Cardiac septum (tissue), 1 donor: ENCODE measurements around the gene SCD5. TPM values are rescaled to one million over a fixed set of nuclear protein-coding genes. Genes with fewer than 3 reads are reported as not detected.

Source experiments
- DNase-seq: peaks from one replicate; pipeline ENCODE4 v3.0.0-alpha.2; 2020; ENCODE audit warnings: low spot score
- intact Hi-C: fragments of 100-400 bp; cut with DNase I; formaldehyde crosslinking; loops from one replicate; pipeline ENCODE4 v1.14.0; 2022
- total RNA-seq: library from RNA; stranded (reverse); fragmentation: NEBNext Ultra II Directional; extraction: Animal tissue kit (Norgen Biotek cat#: 25700); gene quantifications from one replicate; pipeline ENCODE4 v1.2.1, GENCODE V29; 2021
- donor health status: DM: no; HTN: no; CAD: no.

The SCD5 gene
- total RNA-seq, 1 donor from 2014 or later: 2.1 TPM

DNA sequence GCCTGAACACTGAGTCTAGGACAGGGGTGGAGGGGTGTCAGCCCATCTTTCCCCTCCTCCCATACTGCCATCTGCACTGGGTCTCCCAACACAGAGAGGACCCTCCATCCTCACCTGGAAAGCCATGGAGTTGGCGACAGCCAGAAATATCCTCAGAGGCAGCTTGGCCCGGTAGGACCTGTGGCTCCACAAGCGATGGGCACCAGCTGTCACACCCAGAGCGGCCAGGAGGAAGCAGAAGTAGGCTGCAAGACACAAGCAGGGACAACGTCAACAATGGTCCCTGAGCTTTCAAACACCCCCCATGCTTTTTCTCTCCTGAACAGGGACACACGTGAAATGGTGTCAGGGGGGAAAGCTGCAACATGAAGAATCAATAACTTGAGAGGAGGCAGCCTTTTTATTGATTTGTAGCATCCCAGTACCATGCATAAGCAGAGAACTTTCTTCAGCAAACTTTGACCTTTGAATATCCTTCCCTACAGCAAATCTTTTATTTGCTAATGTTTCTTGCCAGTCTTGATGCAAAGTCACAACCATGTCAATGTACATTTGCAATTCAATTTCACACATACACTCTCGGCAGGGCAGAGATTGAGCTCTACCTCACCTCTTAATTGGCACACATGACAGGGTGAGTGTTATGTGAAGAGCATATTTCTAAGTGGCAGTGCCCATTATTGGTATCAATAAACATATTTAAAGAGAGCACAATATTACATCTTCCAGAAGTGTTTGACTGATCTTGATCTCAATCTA lies 93.2 kb downstream of the SCD5 start:
- intact Hi-C loops: no loop called here

DNA sequence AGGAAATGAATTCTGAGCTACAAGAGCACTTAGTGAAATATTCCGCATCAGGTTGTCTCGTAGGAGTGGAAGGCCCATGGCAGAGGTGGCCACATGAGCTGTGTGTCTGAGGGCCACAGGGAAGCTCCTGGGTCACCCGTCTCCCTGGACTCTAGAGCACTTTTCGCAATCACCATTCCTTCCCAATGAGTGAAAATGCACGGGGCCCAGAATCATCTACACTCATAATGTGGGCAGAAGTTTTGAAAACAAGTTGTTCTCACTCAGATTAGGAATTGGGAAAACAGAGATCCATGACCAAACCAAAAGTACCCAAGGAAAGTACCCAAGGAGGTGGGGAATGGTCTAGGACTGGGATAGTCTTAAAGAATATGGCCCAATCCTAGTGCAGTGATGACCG lies 94.4 kb downstream of the SCD5 start:
- intact Hi-C loops: no loop called here
- DNase-seq: no peak

More for the DNA sequence above, 93.2 kb downstream of the SCD5 start:
- no peak for DNase-seq

DNA sequence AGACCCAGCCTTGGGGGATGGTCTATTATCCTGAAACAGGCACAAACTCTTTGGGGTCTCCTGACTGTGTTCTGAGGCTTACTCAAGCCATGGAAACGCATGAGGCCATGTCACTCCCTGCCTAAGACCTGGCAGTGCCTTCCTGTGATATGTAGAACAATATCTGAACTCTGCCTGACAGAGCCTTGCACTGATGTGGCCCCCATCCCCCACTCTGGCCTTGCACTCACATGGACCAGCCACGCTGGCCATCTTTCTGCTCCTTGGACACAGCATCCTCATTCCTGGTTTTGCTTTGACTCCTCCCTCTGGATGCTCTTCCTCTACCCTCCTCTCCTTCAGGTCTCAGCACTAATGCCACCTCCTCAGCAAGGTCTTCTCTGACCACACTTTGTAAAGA lies 100.2 kb downstream of the SCD5 start:
- no peak for DNase-seq
- intact Hi-C loops: no loop called here

DNA sequence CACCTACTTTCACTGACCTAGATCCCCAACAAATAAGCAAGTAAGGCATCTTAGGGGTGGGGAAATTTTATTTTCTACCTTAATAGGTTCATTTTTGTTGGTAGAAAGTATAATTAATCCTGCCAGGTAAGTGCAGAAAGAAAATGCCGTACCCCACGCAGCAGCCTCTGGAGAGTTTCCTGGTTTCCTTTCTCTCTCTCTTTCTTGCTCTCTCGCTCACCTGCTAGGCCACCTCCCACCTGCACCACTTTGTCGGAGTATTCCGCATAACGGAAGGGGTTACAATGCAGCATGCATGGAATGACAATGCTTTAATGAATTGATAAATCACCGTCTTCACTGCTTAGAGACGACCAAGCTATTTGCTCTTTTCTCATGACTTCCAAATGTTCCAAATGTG lies 101.0 kb downstream of the SCD5 start:
- intact Hi-C loops: no loop called here
- no peak for DNase-seq

DNA sequence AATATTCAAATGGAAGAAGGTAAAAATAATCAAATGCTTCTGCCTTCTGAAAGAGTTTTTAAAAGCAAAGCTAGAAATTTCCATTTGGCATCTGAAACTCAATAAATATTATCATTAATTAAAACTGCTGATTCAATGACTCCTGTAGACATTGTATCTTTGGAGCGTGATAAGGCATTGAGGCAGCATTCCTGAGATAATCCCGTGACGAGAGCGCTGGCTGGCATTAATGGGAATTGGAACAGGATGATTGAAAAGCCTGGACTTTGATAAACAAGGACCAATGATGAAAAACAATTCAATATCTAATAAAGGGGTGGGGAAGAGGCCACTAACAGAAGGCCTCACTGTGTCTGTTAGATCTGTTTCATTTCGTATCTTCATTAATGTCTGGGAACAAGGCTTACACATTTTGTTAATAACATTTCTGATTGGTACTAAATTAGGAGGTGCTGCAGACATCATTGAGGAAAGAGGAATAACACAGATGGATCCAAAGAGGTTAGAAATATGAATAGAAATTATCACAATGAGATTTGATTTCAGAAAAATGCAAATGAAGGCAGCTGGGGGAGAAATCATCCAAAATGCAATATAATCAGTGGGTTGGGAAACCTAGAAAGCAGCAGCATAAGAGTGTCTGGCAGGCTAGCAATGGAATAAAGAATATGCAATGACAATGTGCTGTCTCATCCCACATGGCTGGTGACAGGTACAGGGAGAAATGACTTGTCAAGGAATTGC lies 102.3 kb downstream of the SCD5 start:
- no peak for DNase-seq
- intact Hi-C loops: no loop called here

DNA sequence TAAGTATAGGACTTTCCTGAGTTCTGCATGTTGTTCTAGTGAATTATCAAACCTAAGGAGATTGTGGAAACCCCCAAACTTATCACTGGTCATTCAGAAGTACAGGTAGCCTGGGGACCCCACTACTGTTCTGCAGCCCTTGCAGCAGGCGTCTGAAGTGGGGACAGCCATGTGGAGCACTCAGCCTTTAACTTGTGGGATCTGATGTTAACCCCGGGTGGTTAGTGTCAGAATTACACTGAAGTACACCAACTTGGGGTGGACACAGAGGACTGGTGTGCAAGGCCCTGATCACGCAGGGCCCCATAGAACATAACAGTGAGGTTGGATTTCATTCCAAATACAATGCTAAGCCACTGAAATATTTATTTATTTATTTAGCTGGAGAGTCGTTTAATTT lies 103.7 kb downstream of the SCD5 start:
- intact Hi-C loops: no loop called here
- no peak for DNase-seq

DNA sequence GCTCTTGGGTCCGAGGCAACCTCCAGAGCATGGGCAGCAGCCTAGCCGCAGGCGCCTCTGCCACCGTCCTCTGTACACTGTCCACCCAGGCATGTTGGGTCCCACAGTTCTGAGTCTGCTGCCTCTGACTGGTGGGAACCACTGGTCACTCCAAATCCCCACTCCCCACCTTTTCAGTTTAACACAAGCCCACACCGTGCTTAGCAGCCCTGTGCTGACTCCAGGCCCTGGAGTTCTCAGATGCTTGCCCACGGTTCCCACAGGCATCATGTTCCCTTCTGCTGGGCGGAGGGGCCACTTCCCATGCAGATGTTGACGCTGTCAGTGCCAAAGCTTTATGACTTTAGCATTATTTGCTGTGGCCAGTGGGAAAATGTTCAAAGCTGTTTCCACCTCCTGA lies 104.5 kb downstream of the SCD5 start:
- no peak for DNase-seq
- intact Hi-C loops: no loop called here

DNA sequence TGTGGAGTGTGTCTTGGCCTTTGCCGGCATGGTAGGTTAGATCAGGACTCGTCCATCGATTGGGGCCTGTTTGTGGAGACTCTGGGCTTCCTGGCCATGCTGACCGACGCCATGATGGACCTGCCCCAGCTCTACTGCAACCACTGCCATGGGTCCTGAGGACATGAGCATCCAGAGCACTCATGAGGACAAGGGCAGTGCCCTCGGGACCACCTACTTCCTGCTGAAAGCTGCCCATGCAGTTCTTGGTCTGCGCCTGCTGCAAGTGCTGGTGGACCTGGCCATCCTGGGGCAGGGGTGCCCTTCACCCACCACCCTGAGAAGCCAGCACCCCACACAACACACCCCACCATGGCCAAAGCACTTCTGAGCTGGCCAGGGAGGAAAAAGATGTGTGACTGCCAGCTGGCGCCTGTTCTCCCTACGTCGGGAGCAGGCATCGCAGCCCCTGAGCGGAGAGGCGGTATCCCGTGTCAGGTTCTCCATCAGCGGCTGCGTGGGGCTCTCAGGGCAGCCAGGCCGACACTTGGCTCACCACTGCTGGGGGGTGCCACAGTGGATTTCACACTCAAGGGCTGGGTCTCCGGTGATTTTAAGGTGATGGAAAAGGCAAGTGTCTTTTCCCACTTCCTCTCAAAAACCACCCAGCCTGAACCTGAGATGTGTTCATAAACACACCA lies 106.4 kb downstream of the SCD5 start:
- intact Hi-C loops: no loop called here
- no peak for DNase-seq

DNA sequence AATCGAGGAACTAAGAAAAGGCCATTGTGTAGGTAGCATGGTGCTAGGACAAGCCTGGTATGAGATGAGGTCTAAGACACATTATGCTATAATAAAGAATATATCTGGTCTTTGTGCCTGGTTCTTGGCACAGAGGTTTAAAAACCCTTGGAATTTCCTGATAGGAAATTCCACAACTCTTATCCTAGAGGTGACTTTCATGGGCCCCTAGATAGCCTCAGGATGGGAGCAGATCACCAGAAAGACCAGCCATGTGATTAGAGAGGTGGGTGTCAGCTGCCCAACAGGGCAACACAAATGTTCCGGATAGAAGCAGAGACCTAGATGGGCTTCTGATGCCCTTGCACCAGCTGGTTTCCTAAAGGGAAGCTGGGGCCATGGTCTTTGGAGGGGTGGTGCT lies 107.2 kb downstream of the SCD5 start:
- intact Hi-C loops: no loop called here
- no peak for DNase-seq

DNA sequence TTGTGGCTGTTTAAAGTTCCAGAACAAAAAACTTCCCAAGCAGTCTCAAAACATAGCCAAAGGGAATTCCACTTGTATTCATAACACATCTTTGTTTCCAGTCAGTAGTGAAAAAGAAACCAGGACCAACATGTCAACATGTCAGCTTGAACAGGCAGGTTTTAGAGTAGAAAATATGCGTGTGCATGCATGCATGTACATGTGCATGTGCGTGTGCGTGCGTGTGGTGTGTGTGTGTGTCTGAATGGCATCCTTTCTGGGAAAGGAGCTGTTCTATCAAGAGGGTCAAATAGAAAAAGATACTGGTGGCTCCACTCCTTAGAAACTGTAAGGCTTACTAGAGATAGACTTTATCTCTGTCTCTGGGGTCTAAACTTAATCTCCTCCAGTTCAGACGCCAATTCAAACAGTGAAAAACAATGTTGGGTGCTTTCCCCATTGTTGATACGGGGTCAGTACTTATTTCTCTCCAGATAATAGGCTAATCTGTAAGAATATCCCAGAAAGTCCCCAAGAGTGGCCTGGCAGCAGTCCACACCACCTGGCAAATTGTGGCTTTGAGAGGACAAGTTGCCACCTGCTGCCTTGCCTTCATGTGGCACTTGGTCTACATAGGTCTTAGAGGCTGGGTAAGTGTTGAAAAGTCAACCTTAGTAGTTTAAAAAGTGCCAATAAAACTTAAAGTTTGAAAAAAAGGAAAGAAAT lies 110.4 kb downstream of the SCD5 start:
- intact Hi-C loops: no loop called here
- DNase-seq: no peak

DNA sequence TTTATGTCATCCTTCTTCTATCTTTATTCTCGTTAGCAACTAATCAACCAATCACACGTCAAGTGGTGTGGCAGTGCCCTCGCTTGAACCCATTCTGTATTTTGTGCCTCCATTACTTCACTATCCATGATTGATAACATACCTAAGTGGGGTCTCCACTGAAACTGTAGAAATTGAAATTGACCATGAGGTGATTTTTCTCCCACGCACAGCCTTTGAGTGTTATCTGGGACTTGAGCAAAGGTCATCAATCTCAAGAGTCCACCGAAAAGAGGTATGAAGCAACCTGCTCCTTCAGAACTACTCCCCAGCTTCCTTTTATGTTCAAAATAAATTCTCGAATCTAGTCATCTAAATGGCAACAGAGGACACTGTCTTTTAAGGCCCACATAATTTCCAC lies 111.1 kb downstream of the SCD5 start:
- intact Hi-C loops: no loop called here

DNA sequence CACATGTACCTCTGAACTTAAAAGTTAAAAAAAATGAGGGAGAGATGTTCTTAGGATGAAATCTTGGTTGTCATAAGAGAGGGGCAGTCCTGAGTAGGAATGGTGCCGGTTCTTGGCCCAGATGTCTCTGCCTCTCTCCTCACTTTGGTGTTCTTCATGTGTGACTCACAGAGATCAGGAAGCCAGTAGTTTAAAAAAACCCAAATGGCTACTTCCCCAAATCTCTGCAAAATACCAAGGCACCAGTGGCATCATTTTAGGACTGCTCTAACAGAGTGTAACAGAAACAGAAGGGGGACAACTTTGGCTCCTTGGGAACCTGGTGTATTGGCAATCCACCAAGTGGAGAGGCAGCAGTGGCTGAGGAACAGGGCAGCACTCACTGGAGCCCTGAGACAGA lies 116.8 kb downstream of the SCD5 start:
- no peak for DNase-seq
- intact Hi-C loops: no loop called here

More for the DNA sequence above, 111.1 kb downstream of the SCD5 start:
- no peak for DNase-seq

DNA sequence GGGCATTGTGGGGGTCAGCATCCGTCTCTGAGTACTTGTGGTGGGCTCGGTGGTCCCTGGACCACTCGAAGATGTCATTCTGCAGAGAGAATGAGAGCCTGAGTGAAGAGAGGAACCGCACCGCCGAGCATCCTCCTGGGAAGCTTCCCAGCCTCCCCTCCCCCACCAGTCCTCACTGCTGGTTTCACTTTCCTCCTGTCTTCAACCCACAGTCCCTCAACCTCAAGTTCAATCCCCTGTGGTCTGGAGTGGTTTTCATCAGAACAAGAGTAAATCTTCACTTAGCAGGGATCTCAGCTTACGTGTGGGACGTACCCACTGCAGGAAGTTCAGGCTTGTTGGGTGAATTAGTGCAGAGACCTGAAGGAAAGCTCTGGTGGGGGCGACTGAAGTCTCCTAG lies 117.8 kb downstream of the SCD5 start:
- intact Hi-C loops: no loop called here
- no peak for DNase-seq

DNA sequence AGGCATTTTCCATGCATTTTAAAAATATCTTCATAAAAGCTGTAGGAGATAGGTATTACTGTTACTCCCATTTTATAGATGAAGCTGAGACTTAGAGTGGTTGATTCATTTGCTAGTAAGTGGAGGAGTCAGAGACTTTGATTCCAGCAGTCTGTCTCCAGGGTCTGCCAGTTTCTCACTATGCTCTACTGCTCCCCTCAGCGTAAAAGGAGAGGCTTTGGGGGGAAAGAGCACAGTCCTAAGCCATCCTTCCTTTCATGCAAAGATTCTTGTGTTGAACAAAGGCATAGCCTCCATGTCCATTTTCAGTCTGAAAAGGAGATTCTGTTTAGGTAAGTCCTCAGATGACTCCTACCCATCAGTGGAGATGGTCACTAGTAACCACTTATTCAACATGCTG lies 119.1 kb downstream of the SCD5 start:
- intact Hi-C loops: no loop called here
- no peak for DNase-seq

DNA sequence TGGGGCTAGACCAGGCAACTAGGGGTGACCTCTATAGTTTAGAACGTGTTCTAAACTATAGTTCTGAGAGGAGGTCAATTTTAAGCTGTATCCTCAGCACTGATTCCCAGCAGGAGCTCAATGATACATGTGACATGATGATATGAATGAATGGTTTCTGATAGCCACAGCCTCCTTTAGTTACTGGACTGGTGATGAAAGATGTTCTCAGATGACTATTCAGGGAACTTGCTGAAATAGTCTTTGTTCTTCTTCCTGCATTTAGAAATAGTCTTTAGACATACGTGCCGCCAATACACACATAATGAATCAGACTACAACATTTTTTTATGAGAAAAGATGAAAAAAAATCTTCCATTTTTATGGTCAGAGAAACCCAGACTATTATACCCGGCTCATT lies 120.5 kb downstream of the SCD5 start:
- intact Hi-C loops: no loop called here
- DNase-seq: no peak

DNA sequence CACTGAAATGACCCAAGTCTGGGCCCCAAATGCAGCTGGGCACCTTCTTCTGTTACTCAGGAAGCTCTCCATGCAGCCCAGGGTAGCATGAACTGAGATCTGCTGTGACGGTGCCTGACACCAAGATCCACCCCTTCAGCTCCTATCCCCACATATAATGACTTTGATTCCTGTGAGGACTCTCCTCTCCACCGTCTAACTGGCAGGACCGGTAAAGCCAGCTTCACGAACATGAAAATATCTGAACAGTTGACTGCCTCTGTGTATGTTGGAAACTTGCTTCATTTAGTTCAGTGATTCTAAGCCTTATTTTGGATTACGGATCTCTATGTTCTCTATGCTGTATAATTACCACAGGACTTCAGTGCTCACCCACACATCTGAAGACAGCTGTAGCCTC lies 121.3 kb downstream of the SCD5 start:
- intact Hi-C loops: no loop called here
- DNase-seq: no peak

DNA sequence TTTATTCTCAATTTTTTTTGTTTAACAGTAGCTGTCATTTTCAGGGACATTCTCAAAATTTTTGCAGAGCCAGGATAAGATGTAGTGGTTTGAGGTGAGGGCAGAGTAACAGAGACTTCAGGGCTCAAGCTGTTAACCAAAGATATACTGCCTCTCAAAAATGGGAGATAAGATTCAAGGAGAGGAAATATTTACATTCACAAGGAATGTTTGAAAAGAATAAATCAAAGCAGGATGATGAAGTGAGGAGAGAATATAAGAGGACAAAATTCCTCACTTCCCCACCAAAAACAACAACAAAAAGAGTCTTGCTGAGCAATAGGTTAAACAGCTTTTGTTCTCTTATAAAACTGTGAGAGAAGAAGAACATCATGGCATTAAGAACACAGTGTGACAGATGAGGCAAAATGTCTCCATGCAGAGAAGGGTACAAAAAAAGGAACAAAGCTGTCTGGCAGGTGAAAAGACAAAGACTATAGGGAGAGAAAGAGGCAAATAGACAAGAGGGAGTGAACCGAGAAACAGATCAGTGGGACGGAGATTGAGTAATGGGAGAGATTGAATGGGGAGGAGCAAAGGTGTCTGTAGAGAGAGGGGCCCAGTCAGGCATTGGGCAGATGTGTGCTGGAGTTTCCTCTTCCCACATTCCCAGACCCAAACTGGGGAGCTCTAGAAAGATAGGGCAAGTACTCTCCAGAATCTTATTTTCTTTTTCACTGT lies 130.7 kb downstream of the SCD5 start:
- intact Hi-C loops: no loop called here
- no peak for DNase-seq

DNA sequence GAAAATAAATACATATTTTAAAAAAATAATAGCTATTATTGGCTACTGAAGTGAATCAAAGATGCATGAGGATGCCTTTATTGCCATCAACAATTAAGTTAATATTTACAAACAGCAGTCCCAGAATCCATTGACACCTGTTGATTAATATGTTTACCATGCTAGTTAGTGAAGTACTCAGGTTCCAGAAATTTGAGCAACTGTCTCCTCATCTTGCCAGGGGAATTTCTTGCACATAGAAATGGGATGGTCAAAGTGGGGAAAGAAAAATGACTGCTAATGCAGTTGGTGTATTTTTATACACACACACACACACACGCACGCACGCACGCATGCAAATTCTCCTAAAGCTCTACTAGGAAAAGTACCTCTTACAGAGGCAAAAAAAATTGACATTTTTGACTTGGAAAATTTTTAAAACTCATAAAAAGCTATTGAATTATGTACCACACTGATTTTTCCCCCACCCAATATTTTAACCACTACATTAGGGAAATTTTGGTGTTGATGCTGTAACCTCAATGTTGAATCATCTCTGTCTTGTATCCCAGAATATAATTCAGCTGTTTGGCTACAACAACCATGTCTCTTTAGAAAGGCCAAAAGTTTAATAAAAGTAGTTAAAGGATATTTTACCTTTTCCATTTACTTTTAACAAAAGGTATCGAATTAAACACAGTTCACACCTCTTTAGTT lies 131.5 kb downstream of the SCD5 start:
- intact Hi-C loops: no loop called here

More for the DNA sequence above, 131.5 kb downstream of the SCD5 start:
- DNase-seq: no peak
